NT2/D1 (cell line): ENCODE measurements around the gene MFAP2.

Experiments
- SUZ12 ChIP-seq: IDR thresholded peaks from 2 replicates; pipeline ENCODE4 v1.6.1; 2011; ENCODE audit not compliant: insufficient read length, insufficient read depth; ENCODE audit errors: extremely low read depth
- ZNF274 ChIP-seq: IDR thresholded peaks from 2 replicates; pipeline ENCODE4 v1.6.1; 2011; ENCODE audit warnings: mild to moderate bottlenecking, low read depth, low read length

- TF ChIP-seq SUZ12 (no peak), ZNF274 (no peak)
Measured at GRCh38 chr1:16954579-16954978, 25.8 kb downstream of the MFAP2 start.
